ENCODE data around the gene RBM47. TPM values are rescaled to one million over a fixed set of nuclear protein-coding genes. Genes with fewer than 3 reads are reported as not detected.

Gene RBM47
- total and polyA plus RNA-seq, 2 of the 4 experiments (the other 2 are of a cell fraction): 0.44 to 1.1 TPM

GRCh38 chr4:40621229-40621591, 8.5 kb downstream of the RBM47 start:
- POLR2A ChIA-PET (ENCODE audit: unreplicated experiment): no interaction called here
- peak overlapping the region; percentile 73 for H2BK120ac ChIP-seq (ENCODE audit: low read depth, low read length)
- H4K20me1 ChIP-seq (ENCODE audit: insufficient read depth, low read length): no peaks in the 10 kb centered on the region
- dilution Hi-C loops (cut with HindIII; ENCODE audit: low sequenced_read_pairs, unreplicated experiment) (no loop called here), intact Hi-C loops (cut with micrococcal nuclease) (loop anchor here (1.0 to 2.0 kb wide), 2 partner anchors 44 to 70 kb away; no protein-coding TSS in a partner anchor), in situ Hi-C loops (cut with MboI; ENCODE audit: low sequenced_read_pairs) (no loop called here)
- CTCF ChIA-PET: no interaction called here
- peak overlapping the region; percentile 57; the same call in 1 of the 2 replicates for H4K5ac ChIP-seq (ENCODE audit: low read depth, low read length)
- H3K79me1 ChIP-seq (ENCODE audit: low read depth in 1 of 2, low read length in 2 of 2): no peaks in the 10 kb centered on the region
- no peaks in the 10 kb centered on the region for H3K9me3 ChIP-seq (ENCODE audit: control insufficient read depth, insufficient read depth, low read length)
- no peak overlapping the region for H3K4me3 ChIP-seq (ENCODE audit: insufficient read depth, low read depth, low read length)
- TF ChIP-seq RFX5 (IDR thresholded peaks at IDR 0.05; ENCODE audit: low read depth, low read length): no peak
- no peak for TF ChIP-seq CTCF (conservative IDR thresholded peaks at IDR 0.05; ENCODE audit: low read depth, low read length)
- no peak for TF ChIP-seq CEBPB (IDR thresholded peaks at IDR 0.05; ENCODE audit: low read depth, low read length)
- TF ChIP-seq NFE2L2 (IDR thresholded peaks at IDR 0.05; ENCODE audit: low read depth, low read length): no peak
- no peak for TF ChIP-seq RCOR1 (IDR thresholded peaks at IDR 0.05; ENCODE audit: insufficient replicate concordance, low read length)
- no peak for TF ChIP-seq MAZ (IDR thresholded peaks at IDR 0.05; ENCODE audit: borderline replicate concordance, low read depth, low read length)
- no peak for TF ChIP-seq MAFK (IDR thresholded peaks at IDR 0.05; ENCODE audit: low read depth, low read length)
- no peak for TF ChIP-seq ELK1 (IDR thresholded peaks at IDR 0.05; ENCODE audit: borderline replicate concordance, low read depth, low read length)
- TF ChIP-seq CHD1 (IDR thresholded peaks at IDR 0.05; ENCODE audit: low read depth, low read length): no peak
- no peak for TF ChIP-seq USF2 (IDR thresholded peaks at IDR 0.05; ENCODE audit: low read depth, low read length)
- no peak for TF ChIP-seq FOS (IDR thresholded peaks at IDR 0.05; ENCODE audit: low read depth, low read length)
- no peak for TF ChIP-seq BHLHE40 (IDR thresholded peaks at IDR 0.05; ENCODE audit: low read depth, low read length)
- no peak for TF ChIP-seq POLR2A (IDR thresholded peaks at IDR 0.05; ENCODE audit: low read depth, low read length)
- peak overlapping the region; percentile 54 for H3K14ac ChIP-seq (replicated peaks; ENCODE audit: low read depth, low read length)
- H3K4me2 ChIP-seq (ENCODE audit: low read depth, low read length): no peak overlapping the region
- H3K9me1 ChIP-seq (ENCODE audit: insufficient read depth, low read length): 0 out of 2 replicates have a peak, but pooled peaks cover 10% of the 10 kb centered on the region
- DNase-seq (no peak), ATAC-seq (ENCODE audit: low read depth) (no peak)
- no peak overlapping the region for H3K9ac ChIP-seq (ENCODE audit: low read depth, low read length)
- peak overlapping the region; percentile 26 for H2BK5ac ChIP-seq (ENCODE audit: low read depth, low read length, poor library complexity, severe bottlenecking)
- H3K27ac ChIP-seq (ENCODE audit: insufficient read depth, low read length): no peak overlapping the region
- H3K4me1 ChIP-seq (ENCODE audit: control insufficient read depth, insufficient read depth, low read length): peaks cover 10% of the 10 kb centered on the region
- H3K56ac ChIP-seq (ENCODE audit: extremely low read depth, insufficient read depth, low read length): no peak overlapping the region
- peak overlapping the region; percentile 57; the same call in 1 of the 2 replicates for H3K18ac ChIP-seq (ENCODE audit: low read depth, low read length)
- peak overlapping the region; percentile 59 for H4K91ac ChIP-seq (ENCODE audit: insufficient read depth, low read depth, low read length)
- H4K8ac ChIP-seq (ENCODE audit: low read depth in 2 of 2, low read length in 2 of 2): peak overlapping the region; percentile 10 to 56; a peak in 2 of 4 replicates
- no peak overlapping the region for H2AFZ ChIP-seq (replicated peaks; ENCODE audit: low read length, poor library complexity)
- H2AK9ac ChIP-seq (replicated peaks; ENCODE audit: low read depth, low read length, poor library complexity): peak overlapping the region; percentile 11
- peak overlapping the region; percentile 28 for H3K4ac ChIP-seq (ENCODE audit: low read depth, low read length)
- no peaks in the 10 kb centered on the region; the same call in 1 of the 2 replicates for H3K27me3 ChIP-seq (ENCODE audit: control insufficient read depth, insufficient read depth, low read length)
- H2AK5ac ChIP-seq (ENCODE audit: low read depth, low read length): peak overlapping the region; percentile 39; the same call in 1 of the 2 replicates
- H3K36me3 ChIP-seq (ENCODE audit: control insufficient read depth, insufficient read depth, low read length): no peaks in the 10 kb centered on the region
- 93% methylated on average over 3 of the region's 4 CpGs; no CpG with 5 or more reads in 1 of the 2 experiments for WGBS, 2 experiments (ENCODE audit: extremely low coverage in 2 of 2, insufficient read length in 1 of 2)
- H3K23ac ChIP-seq (ENCODE audit: low read depth, low read length): peak overlapping the region; percentile 26; the same call in 1 of the 2 replicates
- peak overlapping the region; percentile 59 for H2BK15ac ChIP-seq (ENCODE audit: low read depth, low read length)
- peak overlapping the region; percentile 87 for H2BK20ac ChIP-seq (ENCODE audit: low read depth, low read length)
- BruUV-seq (replicated peaks): no TSS peak
